ENCODE results near the gene PTCH2.

Gene PTCH2

GRCh38 chr1:44777969-44778635 is 65.0 kb downstream of the PTCH2 start:
- DNase-seq = no peak

GRCh38 chr1:44777547-44777946 is 65.5 kb downstream of the PTCH2 start:
- DNase-seq = no peak

GRCh38 chr1:44776730-44777068 is 66.4 kb downstream of the PTCH2 start:
- no peak for DNase-seq

- no peak for DNase-seq
These were observed 66.9 kb downstream of the PTCH2 start for GRCh38 chr1:44775930-44776729.

GRCh38 chr1:44775078-44775929 is 67.7 kb downstream of the PTCH2 start, which contains the start of gene RPS8:
TSS of gene RPS8 (plus strand) at chr1:44775540. CDS start at chr1:44775597, 57 bp downstream.
- DNase-seq = peak; percentile 88

Measured in amniotic stem cell (primary cell).